Hair follicular keratinocyte (primary cell): ENCODE measurements around the gene SSH2. TPM values are rescaled to one million over a fixed set of nuclear protein-coding genes. Genes with fewer than 3 reads are reported as not detected.

Experiments used
- total RNA-seq: library from RNA; depleted of rRNA; stranded (reverse); fragments of >200 nt; gene quantifications from 2 replicates; pipeline ENCODE4 v1.2.3, GENCODE V29; 2015

SSH2 gene
- 9.8 and 13.8 TPM in 2 replicates for total RNA-seq

GRCh38 chr17:29929533-29930408 lies at the start of gene SSH2:
SSH2 (minus strand) TSS chr17:29930228; CDS start chr17:29930000, 228 bp downstream.

GRCh38 chr17:29941334-29941733 lies 11.3 kb upstream of the SSH2 start, which contains the start of gene EFCAB5:
EFCAB5 (plus strand) TSS chr17:29941634; CDS start chr17:29941797, 163 bp downstream.

GRCh38 chr17:29622337-29623282 lies 307.4 kb downstream of the SSH2 start, which contains the start of gene CORO6:
CORO6 (minus strand) TSS chr17:29622912; CDS start chr17:29621421, 1,491 bp downstream.

DNA sequence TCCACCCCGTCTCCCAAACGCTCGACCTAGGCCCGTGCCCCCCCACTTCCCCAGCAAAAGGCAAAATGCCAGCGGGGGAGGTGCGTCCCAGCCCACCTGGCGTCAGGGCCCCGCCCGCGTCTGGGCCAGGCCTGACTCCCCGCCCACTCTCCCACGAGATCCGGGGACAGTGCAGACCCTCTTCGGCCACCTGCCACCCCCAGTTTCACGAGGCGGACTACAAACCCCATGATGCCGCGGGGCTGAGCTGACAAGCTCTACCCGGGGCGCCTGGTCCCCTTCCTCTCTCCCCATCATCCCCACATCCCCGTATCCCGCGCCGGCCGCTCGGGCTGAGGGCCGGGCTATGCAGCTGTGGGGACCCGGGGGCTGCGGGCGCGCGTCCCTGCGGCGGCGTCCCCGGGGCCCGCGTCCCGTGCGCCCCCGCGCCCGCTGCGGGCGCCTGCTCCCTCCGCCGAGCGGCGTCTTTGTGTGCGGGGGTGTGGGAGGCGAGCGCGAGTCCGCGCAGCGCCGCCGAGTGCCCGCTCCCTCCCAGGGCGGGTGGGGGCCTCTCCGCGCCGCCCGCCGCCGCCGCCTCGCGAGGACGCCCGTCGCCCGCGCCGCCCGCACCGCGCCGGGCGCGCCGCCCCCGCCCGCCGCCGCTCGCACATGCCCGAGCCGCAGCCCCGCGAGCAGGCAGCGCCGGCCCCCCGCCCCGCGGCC lies 337.0 kb downstream of the SSH2 start, which contains the start of gene ANKRD13B:
Gene ANKRD13B, plus strand, starts transcription at position 283 of the 702 bp plus-strand sequence. CDS start 490 bp downstream, outside the sequence.

DNA sequence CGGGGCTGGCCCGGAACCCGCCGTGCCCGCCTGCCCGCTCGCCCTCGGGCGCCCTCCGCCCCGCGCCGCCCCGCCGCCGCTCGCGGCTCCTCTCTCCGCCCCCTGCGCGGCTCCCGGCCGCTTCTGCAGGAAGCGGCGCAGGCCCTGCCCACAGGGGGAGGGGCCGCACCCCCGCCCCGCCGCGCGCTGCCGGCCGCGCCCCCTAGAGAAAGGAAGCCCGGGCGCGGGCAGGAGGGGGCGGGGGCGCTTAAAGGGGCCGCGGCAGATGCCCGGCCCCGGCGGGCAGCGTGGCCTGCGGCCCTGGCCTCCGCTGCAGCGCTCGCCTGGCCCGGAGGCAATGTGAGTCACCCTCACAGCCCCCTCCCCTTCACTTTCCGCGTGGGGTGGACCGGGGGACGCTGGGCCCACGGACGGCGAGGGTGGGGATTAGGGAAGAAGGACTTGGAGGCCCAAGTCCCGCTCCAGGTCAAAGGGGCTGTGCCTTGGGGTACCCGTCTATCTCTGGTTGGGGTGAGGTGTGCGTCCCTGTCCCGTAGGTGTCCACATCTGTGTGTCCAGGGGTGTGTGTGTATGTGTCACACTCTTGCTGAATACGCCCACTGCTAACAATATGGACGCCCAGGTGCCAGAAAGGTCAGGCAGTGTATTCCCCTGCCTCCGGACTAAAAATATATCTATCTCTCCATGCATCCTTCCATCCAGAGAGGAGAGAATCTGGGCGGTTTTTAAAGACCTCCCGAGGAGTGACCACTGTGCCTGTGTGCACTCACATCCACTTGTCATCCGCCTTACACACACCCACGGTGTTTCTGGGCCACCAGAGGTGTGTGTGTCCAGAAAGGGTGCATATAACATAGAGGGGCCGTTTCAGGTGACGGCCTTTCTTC lies 340.3 kb downstream of the SSH2 start, which contains the start of gene GIT1:
Gene GIT1, minus strand, starts transcription at position 125 of the 887 bp plus-strand sequence. CDS start 270 bp downstream, outside the sequence.

Other genes with a start within 250 kb of the SSH2 start
- gene EFCAB5, start 11.4 kb upstream of the SSH2 start, total RNA-seq, result not detected in 2 replicates
- gene NSRP1, start 186.6 kb upstream of the SSH2 start, total RNA-seq, result 4.2 and 5.2 TPM in 2 replicates